K562 (cell line): ENCODE results near the gene DHPS. TPM values are rescaled to one million over a fixed set of nuclear protein-coding genes. Genes with fewer than 3 reads are reported as not detected.

Experiments used
- ATAC-seq: fragments of 200-7000 bp; cut with Tn5 transposase; 3 replicates; pipeline ENCODE4 v1.9.1; 2020; ENCODE audit warnings: moderate library complexity
- BruUV-seq: library from RNA; stranded (reverse); fragments of 400-500 nt; replicated peaks from 2 replicates; lab custom pipeline; 2021; lab: Mats Ljungman, UMichigan
- CTCF ChIA-PET: fragments of 300-600 bp; formaldehyde crosslinking; extraction: SDS; loops from one replicate; lab custom pipeline; 2021; ENCODE audit warnings: low intra/inter-chr PET ratio; lab: Yijun Ruan, JAX
- POLR2A ChIA-PET: fragments of 300-600, 350-650 bp; sonication (Branson Sonifier 250); formaldehyde crosslinking; extraction: SDS; loops from one replicate; lab custom pipeline; 2021; ENCODE audit warnings: antibody characterized with exemption, inconsistent platforms; lab: Yijun Ruan, JAX
- DNase-seq, 4 experiments: peaks; one replicate each; pipeline versions ENCODE4 v3.0.0 to v3.0.0-alpha.2; 2011 to 2018; ENCODE audit warnings: low spot score in 3 of 4, mixed read lengths in 3 of 4; ENCODE audit errors: extremely low read depth in 1 of 4
- FAIRE-seq: peaks from 2 replicates; lab custom pipeline; 2011; peaks lifted over from hg19 to GRCh38; lab: Jason Lieb, UNC
- H2AFZ ChIP-seq: 2 replicates; pipeline ENCODE4 v1.6.0; 2011; ENCODE audit warnings: low read depth, low read length, control low read depth, inconsistent platforms
- H3K27ac ChIP-seq: fragments of 200-600 bp; 3 replicates; pipeline ENCODE4 v1.8.0; 2011; ENCODE audit warnings: low read depth, mild to moderate bottlenecking, control low read depth, inconsistent platforms, low read length, moderate library complexity, mixed read lengths; ENCODE audit errors: extremely low read depth
- H3K27me3 ChIP-seq, 2 experiments: fragments of 300-600 bp in 1 of 2; 2 replicates in 1 of 2; 3 replicates in 1 of 2; pipeline versions ENCODE4 v1.6.0 to v1.8.0; 2011; ENCODE audit warnings: inconsistent platforms in 2 of 2, low read length in 2 of 2, mild to moderate bottlenecking in 1 of 2, mixed read lengths in 1 of 2, moderate library complexity in 1 of 2; ENCODE audit not compliant: control insufficient read depth in 2 of 2, insufficient read depth in 2 of 2
- H3K36me3 ChIP-seq: fragments of 300-600 bp; 3 replicates; pipeline ENCODE4 v1.8.0; 2011; ENCODE audit warnings: mild to moderate bottlenecking, low read length, inconsistent platforms; ENCODE audit not compliant: control insufficient read depth, insufficient read depth
- H3K4me1 ChIP-seq, 2 experiments: fragments of 200-600 bp in 1 of 2; replicated peaks in 1 of 2; 2 replicates in 1 of 2; 3 replicates in 1 of 2; pipeline versions ENCODE4 v1.5.1 to v1.8.0; 2011; ENCODE audit warnings: inconsistent platforms in 2 of 2, low read length in 2 of 2, mild to moderate bottlenecking in 1 of 2, mixed read lengths in 1 of 2, moderate library complexity in 1 of 2; ENCODE audit not compliant: control insufficient read depth in 2 of 2, insufficient read depth in 2 of 2
- H3K4me2 ChIP-seq: 2 replicates; pipeline ENCODE4 v1.6.1; 2011; ENCODE audit warnings: low read length, control low read depth, inconsistent platforms, mixed read lengths; ENCODE audit not compliant: insufficient read depth
- H3K4me3 ChIP-seq: fragments of 200-600 bp; sonication (generic), shearing (Covaris generic); 2 replicates; pipeline ENCODE4 v1.5.1; 2016; ENCODE audit warnings: control low read depth, inconsistent platforms
- H3K79me2 ChIP-seq: fragments of 200-600 bp; 3 replicates; pipeline ENCODE4 v1.8.0; 2011; ENCODE audit warnings: low read length, inconsistent platforms; ENCODE audit not compliant: control insufficient read depth, insufficient read depth
- H3K9ac ChIP-seq, 2 experiments: 2 replicates each; pipeline versions ENCODE4 v1.6.0 to v1.6.1; 2011; ENCODE audit warnings: low read depth in 2 of 2, low read length in 2 of 2, control low read depth in 1 of 2, inconsistent platforms in 1 of 2, mild to moderate bottlenecking in 1 of 2, mixed read lengths in 1 of 2; ENCODE audit not compliant: insufficient read depth in 1 of 2
- H3K9me1 ChIP-seq: one replicate; pipeline ENCODE4 v1.6.0; 2011; ENCODE audit warnings: inconsistent platforms, mild to moderate bottlenecking, low read length, moderate library complexity; ENCODE audit not compliant: control insufficient read depth, insufficient read depth
- H3K9me3 ChIP-seq: replicated peaks from 2 replicates; pipeline ENCODE4 v1.5.1; 2011; ENCODE audit warnings: low read depth, low read length, inconsistent platforms; ENCODE audit not compliant: control insufficient read depth, insufficient read depth
- H4K20me1 ChIP-seq: replicated peaks from 2 replicates; pipeline ENCODE4 v1.6.1; 2011; ENCODE audit warnings: low read length, inconsistent platforms, mixed read lengths; ENCODE audit not compliant: control insufficient read depth, insufficient read depth
- FOXA3 ChIP-seq, 2 experiments: fragments of 450-650 bp in 1 of 2; sonication (generic) in 1 of 2; formaldehyde crosslinking; IDR thresholded peaks in 1 of 2; conservative IDR thresholded peaks in 1 of 2; 2 replicates each; pipeline versions ENCODE4 v1.4.0 to v1.8.0; 2020 to 2022; ENCODE audit warnings: mild to moderate bottlenecking in 2 of 2, missing genetic modification reagents in 1 of 2
- HDAC6 ChIP-seq: IDR thresholded peaks from 2 replicates; pipeline ENCODE4 v1.6.1; 2012; ENCODE audit warnings: low read depth, mild to moderate bottlenecking, control low read depth, inconsistent platforms, low read length, moderate library complexity
- POLR2A ChIP-seq: fragments of 450-650 bp; conservative IDR thresholded peaks from 2 replicates; pipeline ENCODE4 v1.6.1; 2016
- POLR2G ChIP-seq: fragments of 200-400 bp; formaldehyde crosslinking; IDR thresholded peaks from 2 replicates; pipeline ENCODE4 v1.6.1; 2017; ENCODE audit warnings: low read depth, mild to moderate bottlenecking, antibody characterized with exemption, low read length, moderate library complexity
- RBFOX2 ChIP-seq: fragments of 200-400 bp; formaldehyde crosslinking; IDR thresholded peaks from 2 replicates; pipeline ENCODE4 v1.6.1; 2017; ENCODE audit warnings: low read depth, mild to moderate bottlenecking, low read length, moderate library complexity
- SETDB1 ChIP-seq: IDR thresholded peaks from one replicate; pipeline ENCODE4 v1.6.1; 2012; ENCODE audit warnings: low read length, control low read depth, inconsistent platforms
- SREBF2 ChIP-seq: sonication (generic); formaldehyde crosslinking; IDR thresholded peaks from 2 replicates; pipeline ENCODE4 v1.4.0; 2020; ENCODE audit warnings: mild to moderate bottlenecking, missing genetic modification reagents
- WGBS: fragments of 100-300 bp; shearing (Covaris generic); methylation state at CpG from one replicate; pipeline ENCODE4 v1.1.6; 2016; ENCODE audit warnings: low coverage, mixed read lengths; ENCODE audit not compliant: insufficient coverage; ENCODE audit errors: missing lambda C conversion rate; 5-methylcytosine and 5-hydroxymethylcytosine counted together
- in situ Hi-C: fragments of 300-500 bp; cut with MboI; formaldehyde crosslinking; loops from 4 replicates; pipeline ENCODE4 v1.15.0; 2018; ENCODE audit warnings: inconsistent platforms, mixed read lengths
- intact Hi-C: fragments of 100-400 bp; cut with micrococcal nuclease; formaldehyde crosslinking; loops from 2 replicates; pipeline ENCODE4 v1.14.2; 2022
- polyA plus RNA-seq, 8 experiments: library from polyadenylated mRNA; depleted of rRNA in 4 of 8; stranded (reverse) in 5 of 8; unstranded in 3 of 8; fragments of >200 nt; fragmentation: Nextera tagmentation in 2 of 8; fragmentation: Illumina TruSeq in 1 of 8; extraction: Ambion mirVana in 2 of 8; extraction: Trizol in 1 of 8; gene quantifications; 2 replicates each; pipeline versions ENCODE4 v1.2.1 to v1.2.3, GENCODE V29; 2011 to 2014; ENCODE audit warnings: inconsistent platforms in 1 of 8, missing spikeins in 1 of 8
- total RNA-seq, 7 experiments: library from RNA; depleted of rRNA in 6 of 7; stranded (reverse); fragments of >200 nt in 6 of 7; fragmentation: Illumina TruSeq in 2 of 7; extraction: Trizol in 2 of 7; gene quantifications; 2 replicates each; pipeline versions ENCODE4 v1.2.1 to v1.2.3, GENCODE V29; 2011 to 2021; ENCODE audit warnings: low replicate concordance in 1 of 7
- TF ChIP-seq, protein P1 (sequence below): fragments of 250-450 bp; sonication (Bioruptor Pico); IDR thresholded peaks from 2 replicates; pipeline ENCODE4 v1.5.0; 2021

The DHPS gene
- total and polyA plus RNA-seq, 9 of the 15 experiments (the other 6 are each of a cell fraction or from before 2014, with no cell fraction given), result 47.1 to 110 (median 79.9) TPM

GRCh38 chr19:12675940-12676339, 5.7 kb downstream of the DHPS start:
- TF ChIP-seq FOXA3 (CRISPR knock-in tag; conservative IDR thresholded peaks at IDR 0.05 in 1 of 2, IDR thresholded peaks at IDR 0.05 in 1 of 2) (no peak), RBFOX2 (peak; percentile 63), POLR2A (0 out of 2 replicates have a peak, but pooled peaks have one; percentile 1), HDAC6 (no peak), SETDB1 (no peak)
- DNase-seq (no peak), FAIRE-seq (no peak), ATAC-seq (no peak)
- ChIA-PET CTCF (interaction anchor here (0.7 kb wide), 1 partner anchor 171 kb away, joined by 3 read pairs; no protein-coding TSS in a partner anchor), POLR2A (interaction anchor here (1.0 to 1.6 kb wide), 2 partner anchors 10 kb away, joined by 3 to 5 read pairs; partner anchors contain the start of genes MAN2B1 and WDR83)
- peaks cover 12% of the 10 kb centered on the region for H3K79me2 ChIP-seq
- H3K4me2 ChIP-seq, result no peak overlapping the region
- no TSS peak for BruUV-seq
- in situ Hi-C loops, result loop anchor here (10.0 kb wide), 1 partner anchor 471 kb away; no protein-coding TSS in a partner anchor
- 0 out of 4 replicates have a peak overlapping the region, but pooled peaks of 1 of the 2 experiments have one; percentile 53 for H3K9ac ChIP-seq
- intact Hi-C loops, result no loop called here
- no peak overlapping the region for H3K4me3 ChIP-seq
- H3K36me3 ChIP-seq, result peaks cover 78% of the 10 kb centered on the region
- peaks cover 0 to 22% of the 10 kb centered on the region in 2 experiments; a peak in 3 of 5 replicates for H3K4me1 ChIP-seq
- no peak overlapping the region for H2AFZ ChIP-seq
- H3K27me3 ChIP-seq, result no peaks in the 10 kb centered on the region
- no peaks in the 10 kb centered on the region for H3K9me3 ChIP-seq
- no peaks in the 10 kb centered on the region; the same call in none of the 2 replicates for H4K20me1 ChIP-seq
- WGBS, result 78% methylated on average over 14 of the region's 15 CpGs
- H3K27ac ChIP-seq, result no peak overlapping the region
- no peaks in the 10 kb centered on the region for H3K9me1 ChIP-seq

DNA sequence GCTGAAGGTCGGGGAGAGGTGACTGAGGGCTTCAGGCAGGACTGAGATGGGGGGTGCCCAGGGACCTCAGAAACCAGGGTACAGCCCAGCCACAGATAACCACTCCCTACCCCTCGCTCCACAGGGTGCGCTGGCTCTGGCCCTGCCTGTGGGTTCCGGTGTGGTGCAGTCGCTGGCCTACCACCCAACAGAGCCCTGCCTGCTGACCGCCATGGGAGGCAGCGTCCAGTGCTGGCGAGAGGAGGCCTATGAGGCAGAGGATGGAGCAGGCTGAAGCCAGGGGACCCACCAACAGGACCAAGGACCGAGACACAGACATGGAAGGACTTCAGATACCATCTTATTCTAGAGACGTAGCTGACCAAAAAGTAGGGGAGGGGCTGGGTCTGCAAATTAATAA, 6.3 kb downstream of the DHPS start:
- no peak overlapping the region for H2AFZ ChIP-seq
- H3K27ac ChIP-seq, result no peak overlapping the region
- no peak overlapping the region for H3K4me3 ChIP-seq
- ATAC-seq, result no peak
- TF ChIP-seq SREBF2 (CRISPR knock-in tag) (no peak), POLR2A (0 out of 2 replicates have a peak, but pooled peaks have one; percentile 33), POLR2G (peak; percentile 70), RBFOX2 (peak; percentile 63)
- TF ChIP-seq, protein P1, sequence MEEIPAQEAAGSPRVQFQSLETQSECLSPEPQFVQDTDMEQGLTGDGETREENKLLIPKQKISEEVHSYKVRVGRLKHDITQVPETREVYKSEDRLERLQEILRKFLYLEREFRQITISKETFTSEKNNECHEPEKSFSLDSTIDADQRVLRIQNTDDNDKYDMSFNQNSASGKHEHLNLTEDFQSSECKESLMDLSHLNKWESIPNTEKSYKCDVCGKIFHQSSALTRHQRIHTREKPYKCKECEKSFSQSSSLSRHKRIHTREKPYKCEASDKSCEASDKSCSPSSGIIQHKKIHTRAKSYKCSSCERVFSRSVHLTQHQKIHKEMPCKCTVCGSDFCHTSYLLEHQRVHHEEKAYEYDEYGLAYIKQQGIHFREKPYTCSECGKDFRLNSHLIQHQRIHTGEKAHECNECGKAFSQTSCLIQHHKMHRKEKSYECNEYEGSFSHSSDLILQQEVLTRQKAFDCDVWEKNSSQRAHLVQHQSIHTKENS (CRISPR knock-in tag), result no peak
- TF ChIP-seq, all 486 proteins: peak for 3
- Histone ChIP-seq H4K20me1 (no peaks in the 10 kb centered on the region; the same call in none of the 2 replicates), H3K79me2 (peaks cover 15% of the 10 kb centered on the region), H3K9me1 (no peaks in the 10 kb centered on the region), H3K9ac (peak overlapping the region in 1 of 2 experiments; percentile 58; a peak in 1 of 4 replicates), H3K4me1 (peaks cover 4 to 27% of the 10 kb centered on the region in 2 experiments; a peak in 4 of 5 replicates), H3K36me3 (peaks cover 81% of the 10 kb centered on the region), H3K4me2 (no peak overlapping the region), H3K9me3 (no peaks in the 10 kb centered on the region), H3K27me3 (no peaks in the 10 kb centered on the region)
- ChIA-PET CTCF (no interaction called here), POLR2A (interaction anchor here (0.7 to 1.0 kb wide), 2 partner anchors 9 to 36 kb away, joined by 3 read pairs; partner anchors contain the start of genes MAN2B1 and WDR83)
- no TSS peak for BruUV-seq
- 91% methylated on average over 10 of the region's 10 CpGs for WGBS
- intact Hi-C loops (no loop called here), in situ Hi-C loops (loop anchor here (10.0 kb wide), 1 partner anchor 471 kb away; no protein-coding TSS in a partner anchor)
- DNase-seq (no peak), FAIRE-seq (no peak)
